Mesenteric fat pad (tissue), 1 donor: ENCODE measurements around the gene CACNA2D4. TPM values are rescaled to one million over a fixed set of nuclear protein-coding genes. Genes with fewer than 3 reads are reported as not detected.
"Not testable (repeated sequence)": the region's sequence is repeated elsewhere in the genome, so short reads cannot be mapped to it uniquely, and the experiment has no call there.

Source experiments
- DNase-seq: peaks from one replicate; pipeline ENCODE4 v3.0.0-alpha.2; 2020; ENCODE audit warnings: low spot score
- long read RNA-seq: library from polyadenylated mRNA; unstranded; transcript quantifications from one replicate; pipeline ENCODE4 v2.0.0, GENCODE V29; 2020
- total RNA-seq: library from RNA; stranded (reverse); fragmentation: NEBNext Ultra II Directional; extraction: Animal tissue kit (Norgen Biotek cat#: 25700); gene quantifications from one replicate; pipeline ENCODE4 v1.2.1, GENCODE V29; 2021
- donor health status: DM: yes; HTN: yes; CAD: no.

CACNA2D4 gene, protein sequence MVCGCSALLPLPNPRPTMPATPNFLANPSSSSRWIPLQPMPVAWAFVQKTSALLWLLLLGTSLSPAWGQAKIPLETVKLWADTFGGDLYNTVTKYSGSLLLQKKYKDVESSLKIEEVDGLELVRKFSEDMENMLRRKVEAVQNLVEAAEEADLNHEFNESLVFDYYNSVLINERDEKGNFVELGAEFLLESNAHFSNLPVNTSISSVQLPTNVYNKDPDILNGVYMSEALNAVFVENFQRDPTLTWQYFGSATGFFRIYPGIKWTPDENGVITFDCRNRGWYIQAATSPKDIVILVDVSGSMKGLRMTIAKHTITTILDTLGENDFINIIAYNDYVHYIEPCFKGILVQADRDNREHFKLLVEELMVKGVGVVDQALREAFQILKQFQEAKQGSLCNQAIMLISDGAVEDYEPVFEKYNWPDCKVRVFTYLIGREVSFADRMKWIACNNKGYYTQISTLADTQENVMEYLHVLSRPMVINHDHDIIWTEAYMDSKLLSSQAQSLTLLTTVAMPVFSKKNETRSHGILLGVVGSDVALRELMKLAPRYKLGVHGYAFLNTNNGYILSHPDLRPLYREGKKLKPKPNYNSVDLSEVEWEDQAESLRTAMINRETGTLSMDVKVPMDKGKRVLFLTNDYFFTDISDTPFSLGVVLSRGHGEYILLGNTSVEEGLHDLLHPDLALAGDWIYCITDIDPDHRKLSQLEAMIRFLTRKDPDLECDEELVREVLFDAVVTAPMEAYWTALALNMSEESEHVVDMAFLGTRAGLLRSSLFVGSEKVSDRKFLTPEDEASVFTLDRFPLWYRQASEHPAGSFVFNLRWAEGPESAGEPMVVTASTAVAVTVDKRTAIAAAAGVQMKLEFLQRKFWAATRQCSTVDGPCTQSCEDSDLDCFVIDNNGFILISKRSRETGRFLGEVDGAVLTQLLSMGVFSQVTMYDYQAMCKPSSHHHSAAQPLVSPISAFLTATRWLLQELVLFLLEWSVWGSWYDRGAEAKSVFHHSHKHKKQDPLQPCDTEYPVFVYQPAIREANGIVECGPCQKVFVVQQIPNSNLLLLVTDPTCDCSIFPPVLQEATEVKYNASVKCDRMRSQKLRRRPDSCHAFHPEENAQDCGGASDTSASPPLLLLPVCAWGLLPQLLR
- 8.8 TPM for total RNA-seq
- long read RNA-seq, partial matches to known transcripts: 5 of 9 reads
- long read RNA-seq, other reads (novel, unspliced or antisense): 2 of 9 reads

DNA sequence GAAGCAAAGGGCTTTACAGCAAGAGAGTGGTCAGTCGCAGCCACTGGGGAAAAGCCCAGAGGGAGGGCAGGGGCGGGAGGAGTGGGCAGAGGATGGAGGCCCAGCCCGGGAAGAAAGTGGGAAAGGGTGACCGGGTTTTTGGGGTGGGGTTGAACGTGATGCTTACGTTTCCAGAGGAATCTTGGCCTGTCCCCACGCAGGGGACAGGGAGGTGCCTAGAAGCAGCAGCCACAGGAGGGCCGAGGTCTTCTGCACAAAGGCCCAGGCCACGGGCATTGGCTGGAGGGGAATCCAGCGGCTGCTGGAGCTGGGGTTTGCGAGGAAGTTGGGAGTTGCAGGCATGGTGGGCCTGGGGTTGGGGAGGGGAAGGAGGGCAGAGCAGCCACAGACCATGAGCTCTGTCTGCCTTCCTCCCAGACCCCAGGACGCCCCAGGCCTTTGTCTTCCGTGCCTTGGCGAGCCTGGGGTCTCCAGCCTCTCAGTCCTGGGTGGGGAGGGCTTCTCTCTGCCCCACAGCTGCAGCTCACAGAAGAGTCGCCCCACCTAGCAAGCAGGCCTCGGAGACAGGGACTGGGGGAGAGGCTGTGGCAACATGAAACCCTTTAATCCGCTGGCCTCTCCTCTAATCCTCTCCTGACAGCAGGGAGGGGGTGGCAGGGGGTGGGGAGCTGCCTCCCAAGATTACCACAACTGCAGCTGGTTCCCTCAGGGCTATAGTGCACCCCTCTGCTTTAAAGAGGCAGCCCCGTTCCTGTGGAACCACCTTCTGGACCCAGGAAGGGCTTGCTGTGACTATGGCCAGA, at the start of gene CACNA2D4:
TSS of gene CACNA2D4 (minus strand) at position 572 of the 803 bp plus-strand sequence. CDS start at position 393, 179 bp downstream.
- no peak for DNase-seq

DNA sequence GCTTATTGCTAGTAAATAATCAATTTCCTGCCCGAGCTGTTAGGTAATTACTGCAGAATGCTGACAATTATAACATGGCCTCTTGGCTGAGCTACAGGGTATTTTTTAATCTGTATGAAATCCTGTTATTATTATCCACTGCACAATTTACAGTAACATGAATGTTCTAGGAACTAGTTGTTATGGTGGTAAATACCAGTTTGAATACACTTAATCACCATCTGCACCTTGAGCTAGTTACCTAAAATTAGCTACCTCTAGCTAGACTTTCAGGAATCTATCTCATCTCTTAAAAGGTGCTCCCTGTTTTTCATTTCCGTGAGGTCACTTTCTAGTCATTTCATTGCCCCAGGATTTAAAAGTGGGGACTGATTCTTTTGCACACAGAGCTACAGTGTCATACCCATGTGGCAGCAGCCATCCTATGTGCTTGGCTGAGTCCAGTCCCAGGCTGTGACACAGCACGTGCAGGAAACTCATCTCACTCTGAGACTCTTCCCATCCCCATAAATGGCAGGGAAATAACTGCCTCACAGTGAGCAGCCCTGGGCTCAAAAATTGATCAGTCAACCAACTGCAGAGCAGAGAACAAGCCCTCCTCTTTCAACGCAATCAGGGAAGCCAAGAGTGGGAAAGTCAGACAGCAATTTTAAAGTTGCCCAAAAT, 48.2 kb upstream of the CACNA2D4 start:
- DNase-seq: peak; percentile 53

DNA sequence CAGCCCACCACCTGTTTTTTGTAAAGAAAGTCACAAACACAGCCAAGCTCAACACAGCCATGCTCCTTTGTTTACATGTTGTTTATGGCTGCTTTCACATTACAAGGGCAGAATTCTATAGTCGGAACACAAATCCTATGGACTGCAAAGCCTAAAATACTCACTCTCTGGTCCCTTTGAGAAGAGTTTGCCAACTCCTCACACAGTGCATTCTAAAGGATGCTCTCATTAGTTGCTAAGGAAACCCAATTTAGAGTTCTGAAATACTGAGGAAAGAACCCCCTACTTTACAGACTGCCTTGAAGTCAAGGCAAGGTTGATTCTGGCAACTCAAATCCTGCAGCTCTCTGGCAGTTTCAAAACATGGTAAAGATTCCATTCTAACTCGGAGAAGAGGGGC, 47.5 kb upstream of the CACNA2D4 start:
- no peak for DNase-seq

DNA sequence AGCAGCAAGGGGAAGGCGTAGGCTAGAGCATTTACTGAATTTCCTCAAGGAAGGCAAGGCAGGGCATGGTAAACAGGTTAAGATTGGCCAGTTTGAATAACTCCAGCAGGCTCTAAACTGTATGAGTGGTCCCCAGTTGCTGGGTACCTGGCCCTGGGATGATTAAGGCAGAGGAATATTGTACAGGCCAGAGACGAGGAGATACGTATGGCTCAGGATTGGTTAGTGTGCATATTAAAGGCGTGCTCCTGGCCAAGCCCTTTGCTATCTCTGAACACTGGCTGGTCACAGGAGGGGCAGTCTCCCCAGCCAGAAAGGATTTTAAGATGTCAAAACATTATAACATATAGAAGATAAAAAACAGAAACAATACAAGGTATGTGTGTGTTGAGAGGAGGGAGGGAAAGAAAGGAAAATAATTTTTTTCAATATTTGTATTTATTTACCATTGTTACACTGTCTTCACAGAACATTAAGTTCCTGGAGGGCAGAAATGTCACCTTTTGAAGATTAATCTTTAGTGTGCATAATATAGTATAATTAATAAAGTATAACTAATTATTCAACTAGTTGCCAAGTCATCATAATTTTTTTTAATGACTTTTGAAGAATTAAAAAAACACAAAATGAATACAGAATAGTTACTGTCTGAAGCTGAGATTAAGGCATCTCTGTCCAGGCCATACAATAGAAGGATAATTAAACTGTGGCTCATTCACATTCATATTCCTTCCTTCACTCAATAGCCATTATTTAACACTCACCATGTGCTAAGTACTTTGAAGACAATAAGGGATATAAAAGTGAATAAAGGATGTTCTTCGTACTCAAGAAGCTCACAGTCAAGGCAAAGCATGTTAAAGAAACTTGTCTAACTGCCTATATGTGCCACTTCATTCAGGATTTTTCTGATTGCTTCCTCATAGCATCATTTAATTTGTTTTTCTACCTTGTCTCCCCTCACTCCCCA, 43.9 kb upstream of the CACNA2D4 start:
- DNase-seq: no peak

DNA sequence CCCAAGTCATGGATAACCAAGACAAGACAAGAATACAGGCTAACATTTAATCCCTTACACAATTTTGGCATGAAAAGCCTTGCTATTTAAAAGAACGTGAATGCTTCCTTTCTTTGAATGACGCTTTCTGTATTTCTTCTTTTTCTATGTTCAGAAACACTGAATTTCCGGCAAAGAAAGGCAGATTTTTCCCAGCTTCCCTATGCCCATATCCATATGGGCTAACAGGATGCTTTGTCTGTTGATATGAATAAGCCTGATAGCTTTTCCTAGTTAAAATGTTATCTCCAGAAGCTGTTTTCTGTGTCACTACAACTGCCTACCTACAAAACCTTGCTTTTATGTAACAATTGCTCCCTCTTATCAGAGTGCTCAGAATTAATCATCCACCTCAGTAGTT, 38.3 kb upstream of the CACNA2D4 start:
- DNase-seq: no peak

DNA sequence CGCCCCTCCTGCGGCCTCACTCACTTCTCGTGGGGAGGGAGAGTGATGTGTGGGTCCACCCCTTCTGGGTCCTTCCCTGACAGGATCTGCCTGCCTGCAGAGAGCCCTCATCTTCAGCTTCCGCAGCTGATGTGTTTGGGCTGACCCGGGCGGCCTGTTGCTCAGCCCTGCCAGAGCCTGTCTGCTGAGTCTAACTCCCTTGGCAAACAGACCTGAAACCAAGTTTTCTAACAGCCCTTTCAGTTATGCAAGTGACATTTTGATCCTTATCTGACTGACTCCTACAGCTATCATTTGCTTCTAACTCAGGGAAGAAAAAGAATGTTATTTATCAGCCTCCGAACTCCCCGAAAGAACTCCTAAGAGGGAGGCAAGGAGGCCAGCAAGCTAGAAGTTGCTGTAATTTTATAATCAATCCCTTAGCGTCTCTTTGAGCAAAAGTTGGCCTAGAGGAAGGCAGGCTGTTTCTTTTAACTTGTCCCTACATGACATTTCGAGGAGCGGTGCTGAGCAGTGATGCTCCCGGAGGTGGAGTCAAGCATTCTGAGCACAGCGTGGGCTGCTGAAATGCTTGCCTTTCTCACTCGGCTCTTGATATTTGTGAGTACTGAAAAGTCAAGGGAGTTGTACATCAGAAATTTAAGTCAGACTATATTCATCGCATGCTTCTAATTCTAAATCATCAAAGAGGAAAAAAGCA, 31.5 kb upstream of the CACNA2D4 start:
- no peak for DNase-seq

DNA sequence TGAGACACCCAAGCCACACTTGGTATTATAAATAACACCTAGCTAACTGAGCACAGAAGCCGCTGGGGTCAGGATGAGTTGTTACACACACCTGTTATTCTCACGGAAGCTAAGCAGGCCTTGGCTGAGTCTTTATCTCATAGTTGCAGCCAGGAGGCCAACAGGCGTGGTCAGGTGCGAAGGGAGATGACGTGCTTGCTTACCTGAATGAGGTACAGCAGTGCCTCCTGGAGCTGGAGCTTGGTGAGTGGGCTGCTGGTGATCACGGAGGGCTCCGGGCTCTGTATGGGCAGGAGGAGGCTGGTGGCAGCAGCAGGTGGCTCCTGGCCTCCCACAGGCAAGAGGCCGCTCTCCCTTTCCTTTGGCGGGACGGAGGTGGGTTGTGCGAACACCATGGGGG, 30.4 kb upstream of the CACNA2D4 start:
- no peak for DNase-seq

DNA sequence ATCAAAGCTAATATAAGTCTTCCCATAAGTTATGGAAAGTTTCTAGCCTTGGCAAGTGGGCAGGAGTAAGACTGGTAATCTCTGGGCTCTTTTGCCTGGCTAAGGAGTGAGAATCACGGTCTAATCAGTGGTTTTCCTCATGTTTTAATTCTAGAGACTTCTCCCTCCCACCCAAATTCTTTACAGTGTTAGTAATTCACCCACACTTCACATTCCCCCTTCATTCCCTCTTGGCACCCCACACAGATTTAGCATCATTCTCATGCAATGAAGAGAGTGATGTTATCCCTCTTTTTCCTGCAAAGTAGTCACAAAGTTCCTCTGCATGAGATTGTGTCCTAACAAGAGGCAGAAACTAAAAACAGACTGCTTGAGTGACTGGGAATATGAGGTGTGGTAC, 28.6 kb upstream of the CACNA2D4 start:
- no peak for DNase-seq

DNA sequence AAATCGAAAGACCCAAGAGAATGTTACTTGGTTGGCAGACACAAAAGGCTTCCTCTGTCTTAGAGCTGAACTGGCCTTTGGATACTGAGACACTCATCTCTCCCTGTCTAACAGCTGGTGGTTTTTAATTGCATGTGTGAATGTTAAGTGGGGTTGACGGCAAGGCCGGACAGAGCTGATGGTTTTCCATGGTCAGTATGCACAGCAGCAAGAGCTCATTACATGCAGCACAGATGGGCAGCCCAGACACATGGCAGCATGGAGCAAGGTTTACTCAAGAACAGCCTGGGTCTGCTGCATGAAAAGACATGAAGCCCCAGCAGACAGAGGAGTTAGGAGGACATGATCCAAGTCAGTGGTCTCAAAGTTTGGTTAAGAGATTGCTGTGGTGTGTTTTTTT, 27.8 kb upstream of the CACNA2D4 start:
- DNase-seq: no peak

DNA sequence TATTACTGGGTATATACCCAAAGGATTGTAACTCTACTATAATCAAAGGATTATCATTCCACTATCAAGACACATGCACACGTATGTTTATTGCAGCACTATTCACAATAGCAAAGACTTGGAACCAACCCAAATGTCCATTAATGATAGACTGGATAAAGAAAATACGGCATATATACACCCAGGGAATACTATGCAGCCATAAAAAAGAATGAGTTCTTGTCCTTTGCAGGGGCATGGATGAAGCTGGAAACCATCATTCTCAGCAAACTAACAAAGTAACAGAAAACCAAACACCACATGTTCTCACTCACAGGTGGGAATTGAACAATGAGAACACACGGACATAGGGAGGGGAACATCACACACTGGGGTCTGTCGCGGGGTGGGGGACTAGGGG, 27.1 kb upstream of the CACNA2D4 start:
- not testable (repeated sequence) for DNase-seq

DNA sequence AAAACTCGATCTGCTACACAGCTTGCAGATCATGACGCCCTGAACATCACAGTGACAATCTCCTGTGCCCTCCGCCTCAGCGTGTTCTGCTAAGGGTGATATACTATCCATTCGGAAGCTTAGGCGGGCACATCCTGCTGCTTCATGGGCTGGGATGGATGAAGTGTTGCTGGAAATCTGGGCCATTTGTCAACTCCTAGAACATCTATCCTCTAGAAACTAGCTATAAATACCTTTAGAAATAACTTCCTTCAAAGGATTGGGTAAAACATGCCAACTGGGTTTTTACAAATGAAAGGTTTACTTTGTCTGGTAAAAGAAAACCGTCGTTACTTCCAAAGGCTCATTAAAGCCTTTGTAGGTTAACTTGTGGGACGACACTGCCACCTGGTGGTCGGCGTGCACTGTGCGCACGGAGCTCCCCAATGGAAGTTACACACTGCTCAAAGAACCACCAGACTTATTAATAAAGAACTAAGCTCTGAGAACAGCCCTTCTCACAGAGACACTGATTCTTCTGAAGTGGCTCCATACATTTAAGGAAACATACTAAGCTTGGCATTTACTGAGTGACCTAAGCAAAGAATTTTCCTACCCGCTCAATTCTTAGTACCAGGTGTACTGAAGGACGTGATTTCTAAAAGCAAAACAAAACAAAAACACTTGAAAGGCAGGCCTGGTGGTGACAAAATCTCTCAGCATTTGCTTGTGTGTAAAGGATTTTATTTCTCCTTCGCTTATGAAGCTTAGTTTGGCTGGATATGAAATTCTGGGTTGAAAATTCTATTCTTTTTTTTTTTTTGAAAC, 21.6 kb upstream of the CACNA2D4 start:
- peak; percentile 94 for DNase-seq

DNA sequence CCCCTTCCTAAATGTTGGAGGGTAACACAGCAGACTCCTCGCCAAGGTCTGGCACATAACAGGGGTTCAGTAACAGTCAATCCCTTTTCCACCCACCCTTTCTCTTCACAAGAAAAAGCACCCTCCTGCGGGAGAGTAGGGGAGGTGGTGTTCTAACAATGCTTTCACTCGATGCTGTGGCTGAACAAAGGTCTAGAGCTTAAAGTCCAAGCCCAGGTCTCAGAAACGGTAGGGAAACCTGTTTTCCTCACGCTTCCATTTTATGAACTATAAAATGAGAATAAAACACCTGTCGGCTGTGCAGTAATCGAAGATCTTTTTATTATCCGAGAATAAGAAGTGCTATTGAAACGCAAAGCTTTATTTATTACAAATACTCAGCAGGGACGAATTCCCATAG, 20.9 kb upstream of the CACNA2D4 start:
- DNase-seq: no peak

DNA sequence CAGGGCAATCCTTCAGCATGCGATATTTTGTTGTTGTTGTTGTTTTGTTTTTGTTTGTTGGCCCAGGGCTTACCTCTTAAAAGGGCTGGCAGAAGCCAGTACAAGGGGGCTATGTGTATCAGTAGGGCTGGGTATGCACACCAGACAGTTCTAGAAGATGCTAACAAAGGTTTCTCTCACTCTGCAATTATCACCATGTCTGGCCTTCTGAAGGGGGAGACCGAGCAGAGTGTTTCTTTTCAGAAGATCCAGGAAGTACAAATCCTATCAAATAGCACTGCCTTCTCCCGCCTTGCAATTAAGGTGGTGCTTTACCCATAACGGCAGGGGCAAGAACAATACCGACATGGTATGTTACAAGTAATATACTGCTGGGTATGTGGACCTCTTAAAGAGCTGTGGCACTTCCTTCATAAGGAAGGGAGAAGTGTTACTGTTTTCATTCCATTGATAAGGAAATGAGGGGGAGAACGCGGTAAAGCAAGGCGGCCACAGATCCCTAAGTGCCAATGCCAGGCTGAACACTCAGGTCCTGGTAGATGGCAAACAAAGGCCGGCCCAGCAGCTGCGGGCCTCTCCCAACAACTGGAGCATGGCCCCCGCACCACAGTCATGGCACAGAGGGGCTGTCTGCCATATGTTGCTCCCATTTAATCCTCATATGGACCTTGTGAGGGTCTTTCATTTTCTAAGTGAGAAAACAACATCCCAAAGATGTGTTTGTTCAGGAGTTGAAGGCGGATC, 19.2 kb upstream of the CACNA2D4 start:
- peak; percentile 72 for DNase-seq

DNA sequence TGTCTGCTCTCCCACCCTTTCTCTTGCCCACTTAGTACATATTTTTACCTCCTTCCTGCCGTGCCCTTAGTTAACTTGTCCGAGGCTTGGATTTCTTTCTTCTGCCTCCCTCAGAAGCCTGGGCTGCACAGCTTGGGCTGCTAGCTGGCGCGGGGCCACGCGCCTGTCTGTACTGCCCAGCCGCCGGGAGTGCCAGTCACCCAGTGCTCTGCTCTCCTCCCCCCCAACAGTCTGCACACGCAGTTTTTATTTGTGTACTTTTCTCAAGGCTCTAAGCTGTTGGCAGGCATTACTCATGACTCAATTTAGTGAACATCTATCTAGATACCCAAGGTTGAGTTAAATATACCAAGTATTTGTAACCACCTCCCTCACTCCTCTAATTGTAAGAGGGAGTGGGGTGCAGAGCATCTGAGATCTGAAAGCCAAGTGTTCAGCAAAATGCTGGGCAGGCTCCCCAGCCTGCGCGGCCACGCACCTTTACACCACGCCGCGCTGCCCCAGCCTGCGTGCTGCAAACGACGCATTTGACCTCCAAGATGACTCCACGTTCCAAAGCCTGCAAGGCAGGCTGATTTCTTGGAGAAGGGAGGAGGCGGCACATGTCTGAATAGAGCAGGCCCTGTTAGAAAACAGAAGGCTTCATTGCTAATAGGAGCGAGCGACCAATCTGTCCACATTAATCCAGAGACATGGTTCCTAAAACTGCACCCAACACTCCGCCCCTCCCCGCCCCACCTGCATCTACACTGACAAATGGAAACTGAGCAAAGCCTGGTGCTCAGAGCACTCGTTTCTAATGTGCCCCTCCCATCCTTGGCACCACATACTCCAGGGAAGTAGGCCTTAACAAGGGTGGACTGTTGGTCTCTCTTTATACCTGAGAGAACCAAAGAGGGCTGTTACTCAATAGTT, 18.2 kb upstream of the CACNA2D4 start:
- DNase-seq: peak; percentile 85

DNA sequence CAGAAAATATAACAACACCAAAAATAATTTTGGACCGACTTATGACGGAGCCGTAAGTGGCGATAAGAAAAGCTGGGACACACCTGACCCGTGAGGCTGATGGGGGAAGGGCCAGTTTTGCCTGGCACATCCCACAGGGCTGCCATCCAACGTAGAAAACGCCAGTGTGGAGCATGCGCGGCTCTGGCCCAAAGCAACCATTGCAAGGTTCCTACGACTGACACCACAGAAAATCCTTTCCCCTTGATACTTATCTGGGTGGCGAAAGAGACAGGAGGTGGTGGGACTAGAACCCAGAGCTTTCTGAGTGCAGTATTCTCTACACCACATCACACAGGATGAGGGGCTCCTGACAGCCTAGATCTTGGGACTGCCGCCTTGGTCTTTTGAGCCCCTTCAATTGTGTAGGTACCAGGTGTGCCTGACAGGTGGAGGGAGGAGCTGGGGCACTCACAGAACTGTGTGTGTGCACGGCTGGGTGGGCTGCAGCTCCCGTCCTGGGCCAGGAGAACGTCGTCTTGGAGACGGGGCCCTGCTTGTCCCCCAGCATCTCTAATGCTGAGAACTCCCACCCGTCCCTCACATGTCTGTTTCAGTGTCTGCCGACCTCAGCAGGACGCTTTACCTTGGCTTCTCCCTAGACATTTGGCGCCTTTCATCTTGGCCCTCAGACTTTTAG, 17.4 kb upstream of the CACNA2D4 start:
- peak; percentile 73 for DNase-seq
